ENCODE results near the gene NCAPH2. TPM values are rescaled to one million over a fixed set of nuclear protein-coding genes. Genes with fewer than 3 reads are reported as not detected.

Gene NCAPH2
- total and polyA plus RNA-seq, 9 of the 15 experiments (the other 6 are each of a cell fraction or from before 2014, with no cell fraction given): 3.6 to 88.6 (median 32.4) TPM

DNA sequence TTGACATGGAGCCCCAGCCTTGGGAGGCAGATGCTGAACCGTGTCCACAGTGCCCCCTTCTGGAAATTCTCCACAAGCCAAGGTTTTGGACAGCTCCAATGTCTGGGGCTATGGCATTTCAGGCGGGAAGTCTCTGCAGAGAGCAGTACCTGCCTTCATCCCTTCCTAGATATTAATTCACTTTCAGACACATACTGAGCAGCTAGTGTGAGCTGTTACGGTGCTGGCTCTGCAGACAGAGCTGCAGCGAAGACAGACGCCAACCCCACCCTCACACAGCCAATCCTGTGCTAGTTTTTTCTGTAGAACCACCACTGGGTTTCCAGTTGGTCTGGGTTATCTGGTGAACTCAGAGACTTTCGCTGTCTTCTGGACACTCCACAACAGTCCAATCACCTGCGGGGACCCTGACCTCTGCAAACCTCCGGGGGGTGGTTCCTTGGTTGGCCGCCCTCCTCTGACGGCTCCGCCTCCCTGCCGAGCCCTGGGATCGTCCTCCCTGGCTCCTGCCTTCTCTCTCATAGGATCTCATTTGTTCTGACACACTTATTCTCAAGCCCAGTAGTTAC is 9.6 kb upstream of the NCAPH2 start:
- in situ Hi-C loops (cut with MboI) (no loop called here), intact Hi-C loops (cut with micrococcal nuclease) (loop anchor here (5.0 kb wide), 1 partner anchor 256 kb away; no protein-coding TSS in a partner anchor)
- FAIRE-seq: peak; percentile 95
- peak; percentile 60 to 89 (median 76) for DNase-seq (ENCODE audit: extremely low read depth in 1 of 4, low spot score in 3 of 4)
- Histone ChIP-seq H4K20me1 (replicated peaks; ENCODE audit: control insufficient read depth, insufficient read depth, low read length) (no peaks in the 10 kb centered on the region), H3K27me3 (ENCODE audit: control insufficient read depth in 2 of 2, insufficient read depth in 2 of 2, low read length in 2 of 2) (no peaks in the 10 kb centered on the region), H3K9me1 (ENCODE audit: control insufficient read depth, insufficient read depth, low read length) (no peaks in the 10 kb centered on the region), H3K9ac (ENCODE audit: insufficient read depth in 1 of 2, low read depth in 2 of 2, low read length in 2 of 2) (peak overlapping the region; percentile 28 to 35; a peak in 3 of 4 replicates), H2AFZ (ENCODE audit: low read depth, low read length) (peak overlapping the region; percentile 85), H3K4me3 (peak overlapping the region; percentile 23), H3K27ac (ENCODE audit: extremely low read depth, low read depth, low read length) (peak overlapping the region; percentile 57), H3K4me2 (ENCODE audit: insufficient read depth, low read length) (peak overlapping the region; percentile 84), H3K9me3 (replicated peaks; ENCODE audit: control insufficient read depth, insufficient read depth, low read depth, low read length) (0 out of 2 replicates have a peak, but pooled peaks cover 1% of the 10 kb centered on the region), H3K4me1 (replicated peaks in 1 of 2; ENCODE audit: control insufficient read depth in 2 of 2, insufficient read depth in 2 of 2, low read length in 2 of 2) (peaks cover 3 to 16% of the 10 kb centered on the region in 2 experiments; a peak in 2 of 5 replicates), H3K79me2 (ENCODE audit: control insufficient read depth, insufficient read depth, low read length) (no peaks in the 10 kb centered on the region), H3K36me3 (ENCODE audit: control insufficient read depth, insufficient read depth, low read length) (peaks cover 7% of the 10 kb centered on the region; the same call in 1 of the 3 replicates)
- BruUV-seq (replicated peaks): no TSS peak
- 0% methylated on average over 8 of the region's 13 CpGs for WGBS (ENCODE audit: insufficient coverage, low coverage, missing lambda C conversion rate)
- ChIA-PET CTCF (ENCODE audit: low intra/inter-chr PET ratio) (no interaction called here), POLR2A (interaction anchor here (0.6 to 1.6 kb wide), 5 partner anchors 12 to 245 kb away, joined by 3 to 6 read pairs (median 4); partner anchors contain the start of gene MIOX)
- peak; percentile 98 for ATAC-seq
- peak in 1 of 2 experiments; percentile 20; a peak in 1 of 4 replicates for TF ChIP-seq RCOR1 (IDR thresholded peaks at IDR 0.05; ENCODE audit: borderline replicate concordance in 1 of 2, low read depth in 2 of 2, low read length in 2 of 2)
- TF ChIP-seq SMARCA5 (IDR thresholded peaks at IDR 0.05): no peak
- TF ChIP-seq EHMT2 (IDR thresholded peaks at IDR 0.05): peak; percentile 90
- 0 out of 2 replicates have a peak, but pooled peaks have one; percentile 38 for TF ChIP-seq XRCC5 (IDR thresholded peaks at IDR 0.05; ENCODE audit: low read depth, low read length)
- TF ChIP-seq, protein P1, sequence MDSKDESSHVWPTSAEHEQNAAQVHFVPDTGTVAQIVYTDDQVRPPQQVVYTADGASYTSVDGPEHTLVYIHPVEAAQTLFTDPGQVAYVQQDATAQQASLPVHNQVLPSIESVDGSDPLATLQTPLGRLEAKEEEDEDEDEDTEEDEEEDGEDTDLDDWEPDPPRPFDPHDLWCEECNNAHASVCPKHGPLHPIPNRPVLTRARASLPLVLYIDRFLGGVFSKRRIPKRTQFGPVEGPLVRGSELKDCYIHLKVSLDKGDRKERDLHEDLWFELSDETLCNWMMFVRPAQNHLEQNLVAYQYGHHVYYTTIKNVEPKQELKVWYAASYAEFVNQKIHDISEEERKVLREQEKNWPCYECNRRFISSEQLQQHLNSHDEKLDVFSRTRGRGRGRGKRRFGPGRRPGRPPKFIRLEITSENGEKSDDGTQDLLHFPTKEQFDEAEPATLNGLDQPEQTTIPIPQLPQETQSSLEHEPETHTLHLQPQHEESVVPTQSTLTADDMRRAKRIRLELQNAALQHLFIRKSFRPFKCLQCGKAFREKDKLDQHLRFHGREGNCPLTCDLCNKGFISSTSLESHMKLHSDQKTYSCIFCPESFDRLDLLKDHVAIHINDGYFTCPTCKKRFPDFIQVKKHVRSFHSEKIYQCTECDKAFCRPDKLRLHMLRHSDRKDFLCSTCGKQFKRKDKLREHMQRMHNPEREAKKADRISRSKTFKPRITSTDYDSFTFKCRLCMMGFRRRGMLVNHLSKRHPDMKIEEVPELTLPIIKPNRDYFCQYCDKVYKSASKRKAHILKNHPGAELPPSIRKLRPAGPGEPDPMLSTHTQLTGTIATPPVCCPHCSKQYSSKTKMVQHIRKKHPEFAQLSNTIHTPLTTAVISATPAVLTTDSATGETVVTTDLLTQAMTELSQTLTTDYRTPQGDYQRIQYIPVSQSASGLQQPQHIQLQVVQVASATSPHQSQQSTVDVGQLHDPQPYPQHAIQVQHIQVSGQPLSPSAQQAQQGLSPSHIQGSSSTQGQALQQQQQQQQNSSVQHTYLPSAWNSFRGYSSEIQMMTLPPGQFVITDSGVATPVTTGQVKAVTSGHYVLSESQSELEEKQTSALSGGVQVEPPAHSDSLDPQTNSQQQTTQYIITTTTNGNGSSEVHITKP (IDR thresholded peaks at IDR 0.05; ENCODE audit: partially characterized antibody): peak; percentile 84
- no peak for TF ChIP-seq SIN3B (IDR thresholded peaks at IDR 0.05; ENCODE audit: low read depth)
- TF ChIP-seq TRIM28 (IDR thresholded peaks at IDR 0.05): 0 out of 2 replicates have a peak, but pooled peaks have one; percentile 40
- TF ChIP-seq RAD21 (CRISPR knock-in tag; conservative IDR thresholded peaks at IDR 0.05 in 1 of 2, IDR thresholded peaks at IDR 0.05 in 1 of 2): peak; percentile 58 to 69
- TF ChIP-seq ZFX (CRISPR knock-in tag; IDR thresholded peaks at IDR 0.05): no peak
- TF ChIP-seq BCL6 (CRISPR knock-in tag; IDR thresholded peaks at IDR 0.05): no peak
- TF ChIP-seq ELF4 (CRISPR knock-in tag; IDR thresholded peaks at IDR 0.05): no peak
- TF ChIP-seq, protein P2, sequence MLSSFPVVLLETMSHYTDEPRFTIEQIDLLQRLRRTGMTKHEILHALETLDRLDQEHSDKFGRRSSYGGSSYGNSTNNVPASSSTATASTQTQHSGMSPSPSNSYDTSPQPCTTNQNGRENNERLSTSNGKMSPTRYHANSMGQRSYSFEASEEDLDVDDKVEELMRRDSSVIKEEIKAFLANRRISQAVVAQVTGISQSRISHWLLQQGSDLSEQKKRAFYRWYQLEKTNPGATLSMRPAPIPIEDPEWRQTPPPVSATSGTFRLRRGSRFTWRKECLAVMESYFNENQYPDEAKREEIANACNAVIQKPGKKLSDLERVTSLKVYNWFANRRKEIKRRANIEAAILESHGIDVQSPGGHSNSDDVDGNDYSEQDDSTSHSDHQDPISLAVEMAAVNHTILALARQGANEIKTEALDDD (IDR thresholded peaks at IDR 0.05): peak; percentile 70
- TF ChIP-seq MAZ (CRISPR knock-in tag; conservative IDR thresholded peaks at IDR 0.05 in 1 of 2, IDR thresholded peaks at IDR 0.05 in 1 of 2): 0 out of 4 replicates have a peak, but pooled peaks of 1 of the 2 experiments have one; percentile 25
- peak; percentile 68; the same call in 1 of the 2 replicates for TF ChIP-seq CTBP1 (IDR thresholded peaks at IDR 0.05; ENCODE audit: borderline replicate concordance)
- TF ChIP-seq NBN (IDR thresholded peaks at IDR 0.05; ENCODE audit: low read depth): peak; percentile 44; the same call in 1 of the 2 replicates
